Hepatic stellate cell (primary cell): ENCODE measurements around the gene TPRG1L.

Experiments used
- DNase-seq: peaks from one replicate; pipeline ENCODE4 v3.0.0; 2011; ENCODE audit warnings: low spot score

The TPRG1L gene

GRCh38 chr1:3628445-3628844 is 3.6 kb downstream of the TPRG1L start:
- no peak for DNase-seq

GRCh38 chr1:3629561-3630160 is 4.8 kb downstream of the TPRG1L start:
- DNase-seq = no peak

- no peak for DNase-seq
Measured at GRCh38 chr1:3630161-3630611, 5.4 kb downstream of the TPRG1L start.

- DNase-seq = no peak
Measured at GRCh38 chr1:3630914-3631313, 6.1 kb downstream of the TPRG1L start.

- DNase-seq = no peak
Measured at GRCh38 chr1:3631320-3632260, 6.8 kb downstream of the TPRG1L start.

GRCh38 chr1:3632298-3632697 is 7.5 kb downstream of the TPRG1L start:
- no peak for DNase-seq

GRCh38 chr1:3632716-3633343 is 8.0 kb downstream of the TPRG1L start:
- DNase-seq = no peak

GRCh38 chr1:3633344-3634058 is 8.7 kb downstream of the TPRG1L start:
- no peak for DNase-seq

- no peak for DNase-seq
Measured at GRCh38 chr1:3634059-3634800, 9.4 kb downstream of the TPRG1L start.

GRCh38 chr1:3636080-3636479 is 11.3 kb downstream of the TPRG1L start:
- DNase-seq = no peak

- DNase-seq = no peak
Measured at GRCh38 chr1:3636531-3636930, 11.7 kb downstream of the TPRG1L start.

- DNase-seq = no peak
Measured at GRCh38 chr1:3638027-3638426, 13.2 kb downstream of the TPRG1L start.

GRCh38 chr1:3638676-3639075 is 13.9 kb downstream of the TPRG1L start:
- no peak for DNase-seq

- DNase-seq = no peak
Measured at GRCh38 chr1:3639397-3639911, 14.6 kb downstream of the TPRG1L start.

GRCh38 chr1:3640121-3640837 is 15.5 kb downstream of the TPRG1L start:
- DNase-seq = no peak

GRCh38 chr1:3641046-3641760 is 16.4 kb downstream of the TPRG1L start:
- DNase-seq = no peak

GRCh38 chr1:3641816-3642215 is 17.0 kb downstream of the TPRG1L start:
- no peak for DNase-seq

- DNase-seq = no peak
Measured at GRCh38 chr1:3642919-3643675, 18.3 kb downstream of the TPRG1L start.

- DNase-seq = no peak
Measured at GRCh38 chr1:3644273-3644672, 19.5 kb downstream of the TPRG1L start.
